Effector memory CD4-positive, alpha-beta T cell (primary cell): ENCODE data around the gene MAGI1.
"Not testable (repeated sequence)": the region's sequence is repeated elsewhere in the genome, so short reads cannot be mapped to it uniquely, and the experiment has no call there.

Source experiments
- DNase-seq, 3 donors: peaks; one replicate each; pipeline ENCODE4 v3.0.0-alpha.2; 2020
- H3K27ac ChIP-seq: 2 replicates; pipeline ENCODE4 v1.7.0; 2013; ENCODE audit warnings: mild to moderate bottlenecking, low read length, moderate library complexity; ENCODE audit not compliant: insufficient read depth, poor library complexity, severe bottlenecking
- H3K27me3 ChIP-seq: replicated peaks from 2 replicates; pipeline ENCODE4 v1.7.0; 2013; ENCODE audit warnings: mild to moderate bottlenecking, low read length; ENCODE audit not compliant: insufficient read depth, control insufficient read depth, poor library complexity, severe bottlenecking
- H3K36me3 ChIP-seq: 2 replicates; pipeline ENCODE4 v1.7.0; 2013; ENCODE audit warnings: mild to moderate bottlenecking, low read length, moderate library complexity; ENCODE audit not compliant: control insufficient read depth, insufficient read depth
- H3K4me1 ChIP-seq: 2 replicates; pipeline ENCODE4 v1.7.0; 2013; ENCODE audit warnings: low read length, mild to moderate bottlenecking; ENCODE audit not compliant: control insufficient read depth, insufficient read depth, poor library complexity, severe bottlenecking
- H3K4me3 ChIP-seq: 2 replicates; pipeline ENCODE4 v1.7.0; 2013; ENCODE audit warnings: low read length, low read depth, mild to moderate bottlenecking; ENCODE audit not compliant: insufficient read depth, poor library complexity, severe bottlenecking
- H3K9me3 ChIP-seq: 2 replicates; pipeline ENCODE4 v1.7.0; 2013; ENCODE audit warnings: mild to moderate bottlenecking, low read length, moderate library complexity; ENCODE audit not compliant: control insufficient read depth

The MAGI1 gene

GRCh38 chr3:65875393-65876027 lies 163.2 kb downstream of the MAGI1 start:
- H3K27me3 ChIP-seq = no peaks in the 10 kb centered on the region
- no peak for DNase-seq
- no peak overlapping the region for H3K4me3 ChIP-seq
- no peaks in the 10 kb centered on the region for H3K9me3 ChIP-seq
- H3K36me3 ChIP-seq = no peaks in the 10 kb centered on the region
- no peak overlapping the region for H3K27ac ChIP-seq
- H3K4me1 ChIP-seq = no peaks in the 10 kb centered on the region

DNA sequence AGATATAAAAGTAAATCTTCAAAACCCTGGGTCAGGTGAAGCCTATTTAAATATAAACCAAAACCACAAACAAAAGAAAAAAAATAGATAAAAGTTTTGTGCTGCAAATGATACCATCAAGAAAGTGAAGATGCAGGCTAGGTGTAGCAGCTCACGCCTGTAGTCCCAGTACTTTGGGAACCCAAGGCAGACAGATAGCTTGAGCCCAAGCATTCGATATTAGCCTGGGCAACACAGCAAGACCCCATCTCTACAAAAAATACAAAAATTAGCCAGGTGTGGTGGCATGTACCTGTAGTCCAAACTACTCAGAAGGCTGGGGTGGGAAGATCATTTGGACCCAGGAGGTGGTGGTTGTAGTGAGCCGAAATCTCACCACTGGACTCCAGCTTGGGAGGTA lies 164.8 kb downstream of the MAGI1 start:
- no peak for DNase-seq
- Histone ChIP-seq H3K27me3 (no peaks in the 10 kb centered on the region), H3K4me3 (no peak overlapping the region), H3K9me3 (no peaks in the 10 kb centered on the region), H3K4me1 (no peaks in the 10 kb centered on the region), H3K27ac (no peak overlapping the region), H3K36me3 (no peaks in the 10 kb centered on the region)

DNA sequence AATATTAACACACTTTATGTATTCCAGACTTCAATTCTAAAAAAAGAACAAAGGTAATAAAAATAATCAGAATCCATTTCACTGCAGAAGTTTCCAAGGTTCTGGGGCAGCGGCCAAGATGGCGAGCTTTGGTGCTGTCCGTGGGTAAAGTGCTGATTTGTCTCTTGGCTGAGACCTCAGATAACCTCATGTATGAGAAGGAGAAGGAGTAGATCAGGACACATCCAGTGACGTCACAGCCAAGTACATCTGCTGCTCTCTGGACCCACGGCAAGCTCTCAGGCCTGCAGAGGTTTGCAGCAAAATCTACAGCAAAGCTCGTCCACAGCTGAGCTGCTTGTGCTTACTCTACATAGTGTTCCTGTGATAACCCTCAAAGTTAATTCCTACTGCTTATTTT lies 165.7 kb downstream of the MAGI1 start:
- no peak overlapping the region for H3K4me3 ChIP-seq
- H3K36me3 ChIP-seq = no peaks in the 10 kb centered on the region
- H3K27ac ChIP-seq = no peak overlapping the region
- DNase-seq = no peak
- no peaks in the 10 kb centered on the region for H3K4me1 ChIP-seq
- H3K27me3 ChIP-seq = no peaks in the 10 kb centered on the region
- H3K9me3 ChIP-seq = no peaks in the 10 kb centered on the region

GRCh38 chr3:65871305-65872141 lies 167.2 kb downstream of the MAGI1 start:
- Histone ChIP-seq H3K9me3 (no peaks in the 10 kb centered on the region), H3K36me3 (no peaks in the 10 kb centered on the region), H3K27me3 (no peaks in the 10 kb centered on the region), H3K4me1 (no peaks in the 10 kb centered on the region), H3K4me3 (no peak overlapping the region), H3K27ac (no peak overlapping the region)
- DNase-seq = no peak

GRCh38 chr3:65869798-65870197 lies 168.9 kb downstream of the MAGI1 start:
- Histone ChIP-seq H3K27ac (no peak overlapping the region), H3K36me3 (no peaks in the 10 kb centered on the region), H3K27me3 (no peaks in the 10 kb centered on the region), H3K4me1 (no peaks in the 10 kb centered on the region), H3K9me3 (no peaks in the 10 kb centered on the region), H3K4me3 (no peak overlapping the region)
- no peak for DNase-seq

DNA sequence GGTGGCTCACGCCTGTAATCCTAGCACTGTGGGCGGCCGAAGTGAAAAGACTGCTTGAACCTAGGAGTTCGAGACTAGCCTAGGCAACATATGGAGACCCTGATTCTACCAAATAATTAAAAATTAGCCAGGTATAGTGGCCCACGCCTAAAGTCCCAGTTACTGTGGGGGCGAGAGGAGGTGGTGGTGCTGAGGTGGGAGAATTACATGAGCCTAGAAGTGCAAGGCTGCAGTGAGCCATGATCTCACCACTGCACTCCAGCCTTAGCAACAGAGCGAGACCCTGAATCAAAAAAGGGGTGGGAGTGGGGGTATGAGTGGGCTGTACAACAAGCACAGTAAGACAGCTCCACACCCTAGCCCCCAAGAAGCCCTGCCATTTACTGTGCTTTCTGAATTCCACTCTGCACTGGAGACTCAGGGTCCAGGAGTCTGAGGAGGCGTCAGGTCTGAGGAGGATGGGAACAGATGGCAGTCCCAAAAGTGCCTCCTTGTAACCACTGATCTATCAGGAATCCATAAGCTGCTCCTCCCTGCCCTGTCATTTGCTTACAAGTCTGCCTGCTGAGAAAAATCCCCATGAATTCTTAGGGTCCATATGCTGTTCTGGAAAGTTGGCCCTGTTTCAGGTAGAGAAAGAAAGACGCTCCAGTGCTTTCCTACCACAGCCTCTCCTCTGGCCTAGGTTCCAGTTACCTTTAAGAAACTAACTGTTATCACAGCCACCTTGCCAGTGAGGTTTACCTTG lies 171.1 kb downstream of the MAGI1 start:
- Histone ChIP-seq H3K27me3 (no peaks in the 10 kb centered on the region), H3K36me3 (no peaks in the 10 kb centered on the region), H3K9me3 (no peaks in the 10 kb centered on the region), H3K27ac (no peak overlapping the region), H3K4me1 (no peaks in the 10 kb centered on the region), H3K4me3 (no peak overlapping the region)
- DNase-seq = no peak

DNA sequence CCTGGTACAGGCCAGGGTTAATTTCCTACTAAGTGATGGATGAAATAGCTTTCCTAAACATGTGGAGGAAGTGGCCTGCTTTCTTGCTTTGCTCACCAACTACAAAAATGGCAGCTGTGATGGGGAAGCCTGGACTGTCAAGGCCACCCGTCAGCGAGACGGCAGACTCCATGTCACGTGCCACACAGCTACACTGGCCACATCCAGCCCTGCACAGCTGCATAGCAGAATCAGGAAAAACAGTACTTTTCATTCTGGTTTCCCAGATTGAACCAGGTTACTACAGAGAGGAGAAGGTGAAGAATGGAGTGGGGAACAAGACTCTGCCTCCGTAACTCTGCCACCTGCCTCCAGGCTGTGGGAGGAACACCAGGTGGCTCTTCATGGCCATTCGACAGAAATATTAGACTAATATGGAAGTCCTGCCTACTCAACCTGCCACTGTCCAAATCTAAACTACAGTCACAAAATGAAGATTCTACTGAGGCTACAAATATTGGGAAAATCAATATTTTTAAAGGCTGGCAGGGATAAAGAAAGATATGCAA lies 174.3 kb downstream of the MAGI1 start:
- no peaks in the 10 kb centered on the region for H3K4me1 ChIP-seq
- H3K27ac ChIP-seq = no peak overlapping the region
- no peaks in the 10 kb centered on the region for H3K9me3 ChIP-seq
- DNase-seq = no peak
- no peaks in the 10 kb centered on the region for H3K27me3 ChIP-seq
- no peaks in the 10 kb centered on the region for H3K36me3 ChIP-seq
- no peak overlapping the region for H3K4me3 ChIP-seq

- Histone ChIP-seq H3K27ac (no peak overlapping the region), H3K36me3 (no peaks in the 10 kb centered on the region), H3K9me3 (no peaks in the 10 kb centered on the region), H3K27me3 (no peaks in the 10 kb centered on the region), H3K4me1 (no peaks in the 10 kb centered on the region), H3K4me3 (no peak overlapping the region)
- DNase-seq = no peak
Observed at GRCh38 chr3:65861718-65862117, 177.0 kb downstream of the MAGI1 start.

GRCh38 chr3:65859612-65860011 lies 179.1 kb downstream of the MAGI1 start:
- not testable (repeated sequence) for H3K9me3 ChIP-seq, H3K36me3 ChIP-seq, H3K27me3 ChIP-seq, H3K27ac ChIP-seq, H3K4me3 ChIP-seq, H3K4me1 ChIP-seq, DNase-seq

DNA sequence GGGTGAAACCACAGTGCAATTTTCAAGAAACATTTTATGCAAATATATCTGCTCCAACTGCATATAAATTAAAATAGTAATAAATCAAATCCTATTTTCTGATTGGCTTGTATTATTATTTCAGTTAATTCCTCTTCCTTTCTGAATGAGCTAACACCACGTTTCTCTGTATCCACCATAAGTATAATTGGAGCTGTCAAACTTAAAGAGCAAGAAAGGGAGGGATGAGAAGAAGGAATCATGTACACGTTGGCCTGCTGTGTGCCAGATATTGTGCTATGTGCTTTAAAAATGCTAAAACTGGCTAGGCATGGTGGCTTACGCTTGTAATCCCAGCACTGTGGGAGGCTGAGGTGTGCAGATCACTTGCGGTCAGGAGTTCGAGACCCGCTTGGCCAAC lies 180.0 kb downstream of the MAGI1 start:
- H3K27ac ChIP-seq = no peak overlapping the region
- H3K4me1 ChIP-seq = no peaks in the 10 kb centered on the region
- no peak overlapping the region for H3K4me3 ChIP-seq
- no peaks in the 10 kb centered on the region for H3K9me3 ChIP-seq
- H3K36me3 ChIP-seq = no peaks in the 10 kb centered on the region
- H3K27me3 ChIP-seq = no peaks in the 10 kb centered on the region
- no peak for DNase-seq
